Transverse colon (tissue), 4 donors: ENCODE results near the gene CSHL1. TPM values are rescaled to one million over a fixed set of nuclear protein-coding genes. Genes with fewer than 3 reads are reported as not detected.

ENCODE experiments used
- DNase-seq: peaks from one replicate; pipeline ENCODE4 v3.0.0-alpha.2; 2019
- H3K27ac ChIP-seq, 4 donors: fragments of 200-600 bp; sonication (generic); 2 replicates each; pipeline ENCODE4 v1.5.1; 2016 to 2018; ENCODE audit warnings: inconsistent platforms in 4 of 4
- H3K27me3 ChIP-seq: fragments of 200-600 bp; sonication (generic); 2 replicates; pipeline ENCODE4 v1.5.1; 2017; ENCODE audit warnings: inconsistent platforms
- H3K36me3 ChIP-seq, 4 donors: fragments of 200-600 bp; sonication (generic); 2 replicates each; pipeline ENCODE4 v1.5.1; 2017 to 2019; ENCODE audit warnings: inconsistent platforms in 4 of 4
- H3K4me1 ChIP-seq, 4 donors: fragments of 200-600 bp; sonication (generic); 2 replicates each; pipeline ENCODE4 v1.5.1; 2017 to 2020; ENCODE audit warnings: inconsistent platforms in 4 of 4
- H3K4me3 ChIP-seq, 4 donors: fragments of 200-600 bp; sonication (generic); 1 replicate in 1 of 4; 2 replicates in 3 of 4; pipeline versions ENCODE4 v1.5.1 to v1.6.1; 2017 to 2019; ENCODE audit warnings: inconsistent platforms in 4 of 4
- H3K9me3 ChIP-seq, 2 donors: fragments of 200-600 bp; sonication (generic); 2 replicates each; pipeline ENCODE4 v1.5.1; 2017 to 2019; ENCODE audit warnings: inconsistent platforms in 2 of 2
- EP300 ChIP-seq: sonication (generic); formaldehyde crosslinking; IDR thresholded peaks from one replicate; pipeline ENCODE4 v1.6.1; 2017; ENCODE audit warnings: antibody characterized with exemption, low read depth
- POLR2A ChIP-seq: fragments of 450-650 bp; IDR thresholded peaks from one replicate; pipeline ENCODE4 v1.6.1; 2016; ENCODE audit warnings: antibody characterized with exemption, mild to moderate bottlenecking, moderate library complexity
- POLR2AphosphoS5 ChIP-seq, 3 donors: sonication (generic); formaldehyde crosslinking; IDR thresholded peaks; one replicate each; pipeline ENCODE4 v1.6.1; 2016; ENCODE audit warnings: antibody characterized with exemption in 3 of 3
- WGBS, 2 donors: methylation state at CpG; one replicate each; pipeline ENCODE4 v1.1.5; 2018; ENCODE audit warnings: low coverage in 1 of 2; 5-methylcytosine and 5-hydroxymethylcytosine counted together
- in situ Hi-C, 4 donors: fragments of 200-750 bp; cut with MboI; loops; one replicate each; pipeline versions ENCODE4 v1.15.0 to v1.15.1; 2017; ENCODE audit warnings: low sequenced_read_pairs in 3 of 4, low pct_ligation_motif_present in 1 of 4, low pct_unique_long_range_greater_than_20kb in 1 of 4
- intact Hi-C: fragments of 100-400 bp; cut with DNase I; formaldehyde crosslinking; loops from one replicate; pipeline ENCODE4 v1.15.1; 2023; ENCODE audit warnings: low total_unique reads
- total RNA-seq, 4 donors: library from RNA; depleted of rRNA; stranded (reverse); fragments of >200 nt; gene quantifications; one replicate each; pipeline ENCODE4 v1.1.0, GENCODE V29; 2016
- TF ChIP-seq, protein P1 (sequence below), 5 experiments: fragments of 200-600 bp in 3 of 5; fragments of 450-650 bp in 2 of 5; sonication (generic) in 3 of 5; IDR thresholded peaks; 1 replicate in 2 of 5; 2 replicates in 3 of 5; pipeline ENCODE4 v1.5.1; 2016 to 2017; ENCODE audit warnings: antibody characterized with exemption in 5 of 5, inconsistent platforms in 3 of 5, mild to moderate bottlenecking in 2 of 5, moderate library complexity in 1 of 5

CSHL1 gene
- total RNA-seq = not detected

DNA sequence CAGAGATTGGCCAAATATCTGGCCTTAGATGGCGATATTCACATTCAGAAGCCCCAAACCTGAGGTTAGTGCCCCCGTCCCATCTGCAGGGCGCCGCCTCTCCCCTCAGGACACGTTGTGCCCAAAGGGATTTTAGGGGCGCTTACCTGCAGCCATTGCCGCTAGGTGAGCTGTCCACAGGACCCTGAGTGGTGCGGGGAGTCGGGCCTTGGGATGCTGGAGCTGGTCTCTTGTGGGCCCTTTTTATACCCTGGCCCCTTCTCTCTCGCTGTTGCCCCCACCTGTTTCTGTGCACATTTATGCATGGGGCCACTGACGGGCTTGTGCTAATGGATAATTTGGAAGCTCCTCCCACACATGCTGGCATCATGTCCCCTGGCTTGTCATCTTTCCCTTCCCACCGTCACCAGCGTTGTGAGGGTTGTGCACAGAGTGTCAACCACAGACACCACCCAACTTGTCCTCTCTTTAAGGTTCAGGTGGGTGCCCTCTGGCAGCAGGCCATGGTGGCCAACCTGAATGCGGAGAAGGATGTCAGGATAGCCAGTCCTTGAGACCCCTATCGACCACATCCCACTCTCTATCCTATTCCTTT lies at the start of gene CSHL1:
Gene CSHL1 (minus strand): TSS at position 218 of the 595 bp plus-strand sequence. CDS start 62 bp downstream, at position 156.
- Histone ChIP-seq H3K9me3 (no peaks in the 10 kb centered on the region), H3K27ac (no peak within 1 kb of the TSS), H3K4me1 (no peaks in the 10 kb centered on the region), H3K4me3 (no peak within 1 kb of the TSS), H3K36me3 (no peaks in the 10 kb centered on the region), H3K27me3 (peaks cover 7% of the 10 kb centered on the region)
- TF ChIP-seq, protein P1, sequence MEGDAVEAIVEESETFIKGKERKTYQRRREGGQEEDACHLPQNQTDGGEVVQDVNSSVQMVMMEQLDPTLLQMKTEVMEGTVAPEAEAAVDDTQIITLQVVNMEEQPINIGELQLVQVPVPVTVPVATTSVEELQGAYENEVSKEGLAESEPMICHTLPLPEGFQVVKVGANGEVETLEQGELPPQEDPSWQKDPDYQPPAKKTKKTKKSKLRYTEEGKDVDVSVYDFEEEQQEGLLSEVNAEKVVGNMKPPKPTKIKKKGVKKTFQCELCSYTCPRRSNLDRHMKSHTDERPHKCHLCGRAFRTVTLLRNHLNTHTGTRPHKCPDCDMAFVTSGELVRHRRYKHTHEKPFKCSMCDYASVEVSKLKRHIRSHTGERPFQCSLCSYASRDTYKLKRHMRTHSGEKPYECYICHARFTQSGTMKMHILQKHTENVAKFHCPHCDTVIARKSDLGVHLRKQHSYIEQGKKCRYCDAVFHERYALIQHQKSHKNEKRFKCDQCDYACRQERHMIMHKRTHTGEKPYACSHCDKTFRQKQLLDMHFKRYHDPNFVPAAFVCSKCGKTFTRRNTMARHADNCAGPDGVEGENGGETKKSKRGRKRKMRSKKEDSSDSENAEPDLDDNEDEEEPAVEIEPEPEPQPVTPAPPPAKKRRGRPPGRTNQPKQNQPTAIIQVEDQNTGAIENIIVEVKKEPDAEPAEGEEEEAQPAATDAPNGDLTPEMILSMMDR (IDR thresholded peaks at IDR 0.05) = no peak
- TF ChIP-seq POLR2A (no peak), POLR2AphosphoS5 (IDR thresholded peaks at IDR 0.05) (no peak), EP300 (no peak)
- in situ Hi-C loops (loop anchor here in 3 of 4 donors (10.0 to 25.0 kb wide), 5 partner anchors 101 to 376 kb away; partner anchors contain the start of genes ERN1 (in 3 of the 3) and ICAM2 (in 2 of the 3)), intact Hi-C loops (loop anchor here (10.0 kb wide), 1 partner anchor 374 kb away; no protein-coding TSS in a partner anchor)
- WGBS, 2 donors = 84% methylated on average over 14 of the region's 15 CpGs; no CpG with 5 or more reads in 1 of the 2 donors
- no peak for DNase-seq

GRCh38 chr17:63960430-63960829 lies 49.4 kb upstream of the CSHL1 start:
- Histone ChIP-seq H3K4me1 (peaks cover 0 to 7% (median 5%) of the 10 kb centered on the region in 4 donors), H3K27ac (no peak overlapping the region), H3K9me3 (no peaks in the 10 kb centered on the region), H3K36me3 (no peaks in the 10 kb centered on the region), H3K27me3 (no peaks in the 10 kb centered on the region), H3K4me3 (no peak overlapping the region)
- in situ Hi-C loops (no loop called here), intact Hi-C loops (no loop called here)
- WGBS, 2 donors = 33 to 70% methylated on average over 3 to 7 of the region's 7 CpGs
- TF ChIP-seq EP300 (no peak), POLR2A (no peak), POLR2AphosphoS5 (IDR thresholded peaks at IDR 0.05) (no peak)
- TF ChIP-seq, protein P1 (IDR thresholded peaks at IDR 0.05) = no peak
- DNase-seq = no peak

- H3K9me3 ChIP-seq = no peaks in the 10 kb centered on the region
- peaks cover 0 to 7% (median 5%) of the 10 kb centered on the region in 4 donors for H3K4me1 ChIP-seq
- intact Hi-C loops = no loop called here
- H3K27ac ChIP-seq = no peak overlapping the region
- DNase-seq = no peak
- no peak overlapping the region for H3K4me3 ChIP-seq
- no peaks in the 10 kb centered on the region for H3K36me3 ChIP-seq
- WGBS, 2 donors = 65% methylated on average over 8 of the region's 9 CpGs; no CpG with 5 or more reads in 1 of the 2 donors
- no peaks in the 10 kb centered on the region for H3K27me3 ChIP-seq
- TF ChIP-seq EP300 (no peak), POLR2A (no peak), POLR2AphosphoS5 (IDR thresholded peaks at IDR 0.05) (no peak)
- TF ChIP-seq, protein P1 (IDR thresholded peaks at IDR 0.05) = no peak
- in situ Hi-C loops = no loop called here
These were observed 48.9 kb upstream of the CSHL1 start for GRCh38 chr17:63960006-63960405.

- Histone ChIP-seq H3K27me3 (no peaks in the 10 kb centered on the region), H3K9me3 (no peaks in the 10 kb centered on the region), H3K27ac (no peak overlapping the region), H3K4me3 (no peak overlapping the region), H3K4me1 (peaks cover 0 to 4% (median 2%) of the 10 kb centered on the region in 4 donors), H3K36me3 (no peaks in the 10 kb centered on the region)
- in situ Hi-C loops (no loop called here), intact Hi-C loops (no loop called here)
- DNase-seq = no peak
- TF ChIP-seq EP300 = no peak
- TF ChIP-seq POLR2AphosphoS5 (IDR thresholded peaks at IDR 0.05) = no peak
- TF ChIP-seq, protein P1 (IDR thresholded peaks at IDR 0.05) = no peak
- TF ChIP-seq POLR2A = no peak
- 95 to 99% methylated on average over 3 to 5 of the region's 5 CpGs for WGBS, 2 donors
These were observed 45.4 kb upstream of the CSHL1 start for GRCh38 chr17:63956296-63956920.
